Glomerular visceral epithelial cell (primary cell): Measurements from ENCODE around the gene PKN1.

Experiments
- DNase-seq: peaks from one replicate; pipeline ENCODE4 v3.0.0-alpha.2; 2016; ENCODE audit errors: extremely low spot score

Gene PKN1

DNA sequence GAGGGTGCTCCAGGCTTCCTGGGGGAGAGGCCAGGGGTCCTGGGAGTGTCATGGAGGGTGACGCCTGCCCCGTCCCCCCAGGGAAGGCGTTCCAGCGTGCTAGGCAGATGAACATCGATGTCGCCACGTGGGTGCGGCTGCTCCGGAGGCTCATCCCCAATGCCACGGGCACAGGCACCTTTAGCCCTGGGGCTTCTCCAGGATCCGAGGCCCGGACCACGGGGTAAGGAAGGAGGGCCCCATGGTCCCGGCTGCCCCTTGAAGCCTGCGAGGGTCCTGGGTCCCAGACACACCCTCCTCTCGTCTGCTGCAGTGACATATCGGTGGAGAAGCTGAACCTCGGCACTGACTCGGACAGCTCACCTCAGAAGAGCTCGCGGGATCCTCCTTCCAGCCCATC is 30.6 kb downstream of the PKN1 start:
- DNase-seq, result no peak

DNA sequence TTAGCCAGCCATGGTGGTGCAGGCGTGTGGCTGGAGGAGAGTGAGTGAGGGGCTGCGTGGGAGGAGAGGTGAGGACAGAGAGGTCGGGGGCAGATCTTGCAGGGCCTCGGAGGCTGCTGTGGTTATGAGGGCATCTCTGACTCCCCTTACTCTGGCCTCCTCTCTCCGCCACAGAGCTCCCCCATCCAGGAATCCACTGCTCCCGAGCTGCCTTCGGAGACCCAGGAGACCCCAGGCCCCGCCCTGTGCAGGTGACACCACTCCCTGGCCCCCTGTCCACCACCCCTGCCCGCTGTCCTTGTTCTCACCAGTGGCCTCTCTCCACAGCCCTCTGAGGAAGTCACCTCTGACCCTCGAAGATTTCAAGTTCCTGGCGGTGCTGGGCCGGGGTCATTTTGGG is 34.3 kb downstream of the PKN1 start:
- no peak for DNase-seq

DNA sequence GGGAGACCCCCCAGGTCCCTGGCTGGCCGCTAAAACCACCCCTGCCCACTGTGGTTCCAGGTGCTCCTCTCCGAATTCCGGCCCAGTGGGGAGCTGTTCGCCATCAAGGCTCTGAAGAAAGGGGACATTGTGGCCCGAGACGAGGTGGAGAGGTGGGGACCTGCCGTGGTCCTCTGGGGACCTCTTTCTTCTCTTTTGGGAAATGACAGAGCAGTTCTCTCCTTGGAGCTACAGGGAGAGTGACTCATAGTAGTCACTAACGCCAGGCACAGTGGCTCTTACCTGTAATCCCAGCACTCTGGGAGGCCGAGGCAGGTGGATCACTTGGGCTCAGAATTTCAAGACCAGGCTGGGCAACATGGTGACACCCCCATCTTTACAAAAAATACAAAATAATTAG is 34.7 kb downstream of the PKN1 start:
- no peak for DNase-seq

DNA sequence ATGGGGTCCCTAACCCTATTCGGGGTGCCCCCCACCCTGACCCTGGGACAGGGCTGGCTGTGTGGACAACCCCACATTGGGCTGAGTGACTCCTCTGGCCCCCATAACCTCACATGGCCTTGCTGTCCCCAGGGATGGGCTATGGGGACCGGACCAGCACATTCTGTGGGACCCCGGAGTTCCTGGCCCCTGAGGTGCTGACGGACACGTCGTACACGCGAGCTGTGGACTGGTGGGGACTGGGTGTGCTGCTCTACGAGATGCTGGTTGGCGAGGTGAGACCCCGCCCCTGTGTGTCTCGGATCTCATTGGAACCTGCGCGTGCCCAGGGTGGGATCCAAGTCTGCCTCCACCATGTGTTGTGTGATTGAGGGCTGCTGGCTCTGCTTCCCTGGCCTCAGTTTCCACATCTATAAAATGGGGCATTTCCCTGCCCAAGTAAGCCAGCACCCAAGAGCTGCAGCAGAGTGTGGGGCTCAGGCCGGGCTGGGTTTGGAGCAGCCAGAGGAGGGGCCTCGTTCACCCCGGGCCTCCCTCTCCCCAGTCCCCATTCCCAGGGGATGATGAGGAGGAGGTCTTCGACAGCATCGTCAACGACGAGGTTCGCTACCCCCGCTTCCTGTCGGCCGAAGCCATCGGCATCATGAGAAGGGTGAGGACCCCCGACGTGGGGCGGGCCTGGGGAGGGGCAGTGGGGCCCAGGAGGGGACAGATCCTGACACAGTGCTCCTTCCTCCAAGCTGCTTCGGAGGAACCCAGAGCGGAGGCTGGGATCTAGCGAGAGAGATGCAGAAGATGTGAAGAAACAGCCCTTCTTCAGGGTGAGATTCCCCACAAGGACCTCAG is 37.1 kb downstream of the PKN1 start:
- DNase-seq, result no peak

DNA sequence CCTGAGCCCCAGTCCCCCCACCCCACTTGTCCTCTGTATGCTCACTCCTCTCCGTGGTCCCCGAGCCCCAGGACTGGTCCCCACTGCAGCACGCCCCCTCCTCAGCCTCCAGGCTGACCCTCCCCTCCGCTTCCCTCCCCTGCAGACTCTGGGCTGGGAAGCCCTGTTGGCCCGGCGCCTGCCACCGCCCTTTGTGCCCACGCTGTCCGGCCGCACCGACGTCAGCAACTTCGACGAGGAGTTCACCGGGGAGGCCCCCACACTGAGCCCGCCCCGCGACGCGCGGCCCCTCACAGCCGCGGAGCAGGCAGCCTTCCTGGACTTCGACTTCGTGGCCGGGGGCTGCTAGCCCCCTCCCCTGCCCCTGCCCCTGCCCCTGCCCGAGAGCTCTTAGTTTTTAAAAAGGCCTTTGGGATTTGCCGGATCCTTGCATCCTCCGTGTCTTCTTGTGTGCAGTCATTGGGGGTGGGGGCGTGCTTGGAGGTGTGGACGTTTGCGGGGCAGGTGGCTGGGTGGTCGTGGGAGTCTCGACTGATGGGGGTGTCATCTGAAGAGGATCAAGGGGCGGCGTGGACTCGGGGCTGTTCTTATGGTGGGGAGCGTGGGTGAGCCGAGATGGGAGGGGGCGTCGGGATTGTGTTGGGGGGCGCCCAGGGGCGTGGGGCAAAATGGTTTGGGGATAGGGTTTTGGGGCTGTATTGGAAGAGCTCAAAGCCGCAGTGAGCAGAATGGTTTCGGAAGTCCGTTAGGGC is 38.5 kb downstream of the PKN1 start:
- no peak for DNase-seq

DNA sequence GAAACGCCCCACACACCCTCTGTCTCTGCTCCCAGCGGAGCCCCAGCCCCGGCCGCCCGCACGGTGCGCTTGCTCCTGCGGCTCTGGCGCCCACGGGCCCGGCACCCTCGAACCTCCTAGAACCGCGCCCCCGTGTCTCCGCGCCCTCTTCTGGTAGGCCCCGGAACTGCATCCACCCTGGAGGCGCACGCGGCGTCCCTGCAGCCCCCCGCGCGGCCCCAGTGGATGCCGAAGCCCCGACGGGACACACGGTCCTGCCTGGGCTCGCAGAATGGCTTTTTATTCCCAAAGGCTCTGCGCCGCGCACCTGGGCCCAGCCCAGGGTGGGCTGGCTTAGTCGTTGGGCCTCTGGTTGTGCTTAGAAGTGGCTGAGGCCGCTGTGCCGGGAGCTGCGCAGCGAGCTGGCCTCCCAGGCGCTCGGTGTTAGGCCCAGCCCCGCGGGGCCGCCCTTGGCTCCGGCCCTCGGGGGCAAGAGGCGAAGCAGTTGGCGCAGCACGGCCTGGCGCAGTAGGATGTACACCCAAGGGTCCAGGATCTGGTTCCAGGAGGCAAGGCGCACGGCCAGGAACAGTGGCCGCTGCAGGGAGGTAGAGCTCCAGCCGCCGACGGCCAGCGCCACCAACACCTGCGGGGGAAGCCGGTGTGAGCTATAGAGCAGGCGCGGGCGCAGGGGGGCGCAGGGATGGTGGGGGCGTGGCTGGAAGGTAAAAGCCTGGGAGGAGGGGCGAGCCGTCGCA is 39.3 kb downstream of the PKN1 start:
- peak; percentile 57 for DNase-seq

DNA sequence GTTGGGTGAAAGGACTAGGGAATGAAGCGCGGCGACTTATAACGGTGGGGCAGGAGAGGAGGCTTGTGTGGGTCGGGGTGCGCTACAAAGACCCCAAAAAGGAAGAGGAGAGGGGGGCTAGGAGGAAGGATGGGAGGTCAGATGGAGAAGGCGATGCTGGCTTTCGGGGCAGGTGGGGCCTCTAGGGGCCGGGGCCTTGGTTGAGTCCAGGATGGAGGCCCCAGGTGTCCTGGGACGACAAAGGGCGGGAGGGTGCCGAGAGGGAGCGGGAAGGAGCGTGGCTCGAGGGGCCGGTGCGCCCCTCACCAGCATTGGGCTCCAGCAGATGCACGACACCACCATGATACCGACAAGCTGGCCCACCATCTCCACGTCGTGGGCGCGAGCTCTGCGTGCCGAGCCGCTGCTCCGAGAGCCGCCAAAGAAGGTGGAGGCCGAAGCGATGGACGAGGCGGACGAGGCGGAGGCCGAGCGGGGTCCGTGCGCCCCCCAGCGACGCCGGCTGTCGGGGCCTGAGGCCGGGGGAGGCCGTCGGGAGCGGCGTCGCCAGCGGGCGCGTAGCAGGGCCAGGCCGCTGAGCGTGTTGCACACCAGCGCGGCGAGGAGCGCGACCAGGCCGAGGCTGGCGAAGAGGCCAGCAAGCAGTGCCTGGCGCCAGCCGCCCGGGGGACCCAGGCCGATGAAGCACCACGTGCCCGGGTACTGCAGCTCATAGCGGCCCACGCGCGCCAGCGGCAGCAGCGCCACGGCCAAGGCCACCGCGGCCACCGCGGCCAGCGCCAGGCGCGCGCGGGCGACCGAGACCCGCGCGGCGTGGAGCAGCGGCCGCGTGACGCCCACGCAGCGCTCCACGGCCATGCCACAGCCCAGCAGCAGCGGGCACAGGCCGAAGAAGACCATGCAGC is 40.2 kb downstream of the PKN1 start:
- no peak for DNase-seq

DNA sequence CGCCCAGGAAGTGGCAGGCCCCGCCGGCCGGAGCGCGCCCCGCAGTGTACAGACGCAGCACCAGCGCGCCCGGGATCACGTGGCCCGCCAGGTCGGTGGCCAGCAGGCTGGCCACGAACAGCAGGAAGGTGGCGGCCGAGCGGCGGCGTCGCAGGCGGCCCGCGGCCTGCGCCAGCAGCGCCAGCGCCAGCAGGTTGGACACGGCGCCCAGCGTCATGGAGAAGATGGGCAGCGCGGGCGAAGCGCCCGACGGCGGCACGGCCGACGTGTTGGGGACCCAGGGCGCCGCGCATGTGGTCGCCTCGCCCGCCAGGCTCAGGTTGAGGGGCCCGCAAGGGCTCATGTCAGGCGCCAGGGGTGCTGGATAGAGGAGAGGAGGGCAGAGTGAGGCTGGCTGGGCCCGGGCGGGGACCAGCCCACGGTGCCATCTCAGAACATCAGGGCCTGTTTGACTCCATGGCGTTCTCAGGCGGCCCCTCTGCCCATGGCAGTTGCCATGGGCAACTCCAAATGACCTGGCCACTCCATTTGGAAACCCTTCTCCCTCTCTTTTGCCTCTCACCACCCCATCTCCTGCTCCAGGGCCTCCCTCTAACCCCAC is 41.0 kb downstream of the PKN1 start:
- no peak for DNase-seq

DNA sequence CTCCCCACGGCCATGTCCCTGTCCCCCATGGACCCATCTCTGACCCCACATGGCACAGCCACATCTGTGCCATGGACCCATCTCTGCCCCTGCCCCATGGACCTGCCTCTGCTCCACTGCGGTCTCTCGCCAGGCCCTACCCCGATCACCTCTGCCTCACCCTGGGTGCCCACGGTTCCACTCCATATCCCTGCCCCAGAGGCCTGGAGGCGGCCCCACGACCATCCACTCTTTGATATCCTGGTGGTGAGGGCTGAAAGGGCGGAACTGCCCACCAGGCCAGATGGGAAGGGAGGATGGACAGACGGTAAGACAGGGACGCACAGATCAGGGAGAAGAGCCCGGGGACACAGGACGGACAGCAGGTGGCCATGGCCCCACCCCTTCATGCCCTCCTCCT is 41.7 kb downstream of the PKN1 start:
- DNase-seq, result no peak

DNA sequence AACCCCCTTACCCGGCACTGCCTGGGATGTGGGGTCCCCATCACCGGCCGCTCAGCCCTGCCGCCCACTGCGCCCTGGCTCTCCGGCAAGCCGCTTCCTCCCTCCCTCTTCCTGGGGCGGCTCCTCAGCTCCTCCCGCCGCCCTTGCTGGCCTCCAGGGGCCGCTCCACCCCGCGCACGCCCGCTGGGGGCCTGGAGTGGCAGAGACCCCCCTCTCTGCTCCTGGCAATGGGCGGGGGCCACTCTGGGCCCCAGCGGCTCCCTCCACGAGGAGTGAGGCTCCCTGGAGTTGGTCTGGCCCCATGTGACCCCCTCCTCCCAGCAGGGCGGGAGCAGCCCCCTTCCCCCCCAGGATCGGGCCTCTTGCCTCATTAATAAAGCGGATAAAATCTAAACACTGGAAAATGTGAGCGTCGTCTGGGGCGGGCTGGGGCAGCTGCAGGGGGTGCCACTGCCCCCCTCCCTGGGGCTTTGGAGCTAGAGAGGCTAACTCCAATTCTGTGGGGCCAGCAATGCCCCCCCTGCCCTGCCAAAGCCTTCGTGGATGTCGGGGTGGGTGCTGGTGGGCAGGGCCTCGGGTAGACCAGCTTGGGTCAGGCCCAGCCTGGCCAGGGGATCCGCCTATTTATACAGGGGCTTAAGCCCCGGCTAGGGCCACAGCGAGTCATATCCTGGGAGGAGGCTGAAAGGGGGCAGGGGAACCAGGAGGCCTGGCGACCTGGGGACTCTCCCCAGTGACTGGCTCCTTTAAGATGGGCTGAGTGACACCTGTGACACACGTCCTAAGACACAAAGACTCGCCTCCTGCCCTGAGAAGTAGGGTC is 42.4 kb downstream of the PKN1 start, which contains the start of gene PTGER1:
TSS of gene PTGER1 (minus strand) at position 104 of the 823 bp plus-strand sequence. CDS start 1,034 bp downstream, outside the sequence.
- peak; percentile 40 for DNase-seq

DNA sequence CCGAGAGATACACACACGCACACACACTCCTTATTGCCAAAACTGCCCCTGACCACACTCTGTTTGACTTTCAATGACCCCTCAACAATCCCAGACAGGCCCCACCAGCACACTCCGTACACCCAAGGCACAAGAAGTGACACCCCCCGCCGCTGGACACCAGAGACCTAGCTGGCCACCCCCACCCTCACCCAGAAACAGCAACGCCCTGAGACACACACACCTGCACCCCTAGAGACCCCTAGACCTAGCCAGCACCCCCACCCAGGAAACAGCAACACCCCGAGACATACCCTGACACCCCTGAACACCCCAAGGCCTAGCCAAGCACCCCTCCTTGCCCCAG is 43.2 kb downstream of the PKN1 start:
- no peak for DNase-seq

DNA sequence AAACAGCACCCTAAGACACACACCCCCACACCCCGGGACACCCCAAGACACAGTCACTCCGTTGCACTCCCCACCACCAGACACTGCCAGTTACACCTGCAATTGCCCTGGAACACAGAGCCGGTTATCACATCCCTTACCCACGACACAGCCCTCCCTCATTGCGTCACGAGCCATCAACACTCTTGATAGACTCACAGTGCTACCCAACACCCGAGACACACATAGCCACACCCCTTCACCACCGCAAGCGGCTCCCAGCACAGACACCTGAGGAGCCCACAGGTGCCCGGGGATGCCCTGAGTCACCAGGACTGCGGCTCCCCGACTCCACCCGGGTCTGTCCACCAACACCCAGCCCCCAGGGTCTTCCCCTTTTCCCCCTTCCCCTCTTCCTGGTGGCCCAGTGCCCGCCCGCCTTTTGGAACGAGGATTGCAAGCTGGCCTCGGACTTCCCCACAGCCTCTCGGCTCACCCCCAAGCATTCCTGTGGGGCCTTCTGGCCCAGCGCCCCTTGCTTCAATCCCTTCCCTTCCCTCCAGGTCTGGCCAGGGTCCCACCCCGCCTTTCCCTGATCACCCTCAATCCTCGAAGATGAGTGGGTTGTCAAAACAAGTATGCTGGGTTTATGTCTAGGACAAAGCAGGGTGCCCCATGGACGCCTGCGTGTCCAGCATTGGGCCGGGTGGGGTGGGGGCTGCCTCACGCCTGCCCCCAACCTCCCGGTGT is 43.7 kb downstream of the PKN1 start:
- DNase-seq, result peak; percentile 87

DNA sequence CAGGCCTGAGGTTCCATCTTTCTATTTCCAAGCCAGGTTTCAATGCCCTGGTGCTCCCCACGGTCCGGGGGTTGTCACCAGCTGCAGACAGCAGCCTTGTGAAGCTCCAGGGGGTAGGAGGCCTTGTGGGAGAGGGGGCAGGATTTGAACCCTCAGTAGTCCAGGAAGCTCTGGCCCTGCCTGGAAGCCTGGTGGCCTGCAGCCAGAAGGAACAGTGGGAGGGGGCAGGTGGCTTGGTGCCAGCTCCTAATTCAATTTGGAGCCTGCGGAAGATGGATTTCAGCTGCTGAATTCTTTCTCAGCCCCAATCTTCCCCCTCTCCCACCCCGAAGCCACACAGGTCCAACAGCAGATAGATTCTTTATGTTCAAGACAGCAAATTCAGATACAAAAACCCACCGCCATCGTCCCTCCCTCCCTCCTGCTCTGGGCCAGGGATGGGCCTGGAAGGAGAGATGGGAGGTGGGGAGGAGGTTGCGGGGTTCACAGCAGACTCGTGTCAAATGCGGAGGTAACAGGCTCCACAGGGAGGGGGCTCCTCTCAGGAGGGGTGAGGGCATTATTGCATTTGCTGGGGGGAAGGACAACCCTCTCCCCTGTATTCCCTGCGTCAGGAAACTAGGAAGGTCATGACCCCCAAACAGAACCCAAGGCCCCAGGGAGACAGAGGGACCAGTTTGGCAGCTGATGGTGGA is 44.5 kb downstream of the PKN1 start:
- DNase-seq, result peak; percentile 34

DNA sequence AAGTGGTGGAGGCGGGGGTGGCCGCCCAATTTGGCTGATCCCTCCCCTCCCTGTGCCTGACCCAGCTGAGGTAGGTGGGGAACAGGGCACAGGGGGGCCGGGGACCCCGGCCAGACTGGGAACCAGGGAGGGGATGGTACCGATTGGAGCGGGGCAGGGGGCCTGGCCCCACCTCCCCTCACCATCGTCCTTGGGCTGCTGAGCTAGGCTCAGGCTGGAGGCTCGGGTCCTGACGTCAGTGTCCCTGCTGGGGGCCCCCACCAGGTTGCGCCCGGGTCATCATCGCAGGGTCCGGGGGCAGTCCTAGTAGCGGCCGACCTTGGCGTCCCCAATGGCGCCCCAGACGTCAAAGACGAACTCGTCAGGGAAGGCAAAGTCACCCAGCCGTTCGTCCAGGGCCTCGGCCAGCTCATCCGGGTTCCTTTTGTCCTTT is 45.0 kb downstream of the PKN1 start:
- no peak for DNase-seq

DNA sequence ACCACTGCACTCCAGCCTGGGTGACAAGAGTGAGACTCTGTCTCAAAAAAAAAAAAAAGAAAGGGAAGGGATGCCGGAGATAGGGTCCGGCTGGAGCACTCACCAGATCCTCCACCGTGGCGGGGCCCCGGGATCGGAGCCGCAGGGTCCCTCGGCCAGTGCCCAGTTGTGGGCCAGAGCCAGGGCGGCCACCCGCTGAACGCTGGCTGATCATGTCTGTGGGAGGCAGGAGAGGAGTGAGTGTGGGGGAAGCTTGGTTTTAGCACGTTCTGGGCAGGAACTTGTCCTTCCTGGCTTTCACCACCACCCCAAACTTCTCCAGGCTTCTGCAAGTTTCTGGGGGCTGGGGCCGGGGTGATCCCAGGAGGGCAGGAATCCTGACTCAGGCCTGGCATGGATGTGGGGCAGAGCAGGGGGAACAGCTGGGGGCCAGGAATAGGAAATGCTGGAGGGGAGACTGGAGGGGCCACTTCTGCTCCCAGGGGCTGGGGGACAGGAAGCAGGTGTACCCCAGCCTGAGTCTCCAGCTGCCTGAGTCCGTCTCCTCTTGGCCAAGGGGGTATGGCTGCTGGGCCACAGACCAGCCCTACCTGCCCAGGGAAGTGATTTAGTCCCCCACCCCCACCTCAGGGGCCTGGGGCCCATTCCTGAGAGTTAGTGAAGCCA is 46.3 kb downstream of the PKN1 start:
- no peak for DNase-seq

DNA sequence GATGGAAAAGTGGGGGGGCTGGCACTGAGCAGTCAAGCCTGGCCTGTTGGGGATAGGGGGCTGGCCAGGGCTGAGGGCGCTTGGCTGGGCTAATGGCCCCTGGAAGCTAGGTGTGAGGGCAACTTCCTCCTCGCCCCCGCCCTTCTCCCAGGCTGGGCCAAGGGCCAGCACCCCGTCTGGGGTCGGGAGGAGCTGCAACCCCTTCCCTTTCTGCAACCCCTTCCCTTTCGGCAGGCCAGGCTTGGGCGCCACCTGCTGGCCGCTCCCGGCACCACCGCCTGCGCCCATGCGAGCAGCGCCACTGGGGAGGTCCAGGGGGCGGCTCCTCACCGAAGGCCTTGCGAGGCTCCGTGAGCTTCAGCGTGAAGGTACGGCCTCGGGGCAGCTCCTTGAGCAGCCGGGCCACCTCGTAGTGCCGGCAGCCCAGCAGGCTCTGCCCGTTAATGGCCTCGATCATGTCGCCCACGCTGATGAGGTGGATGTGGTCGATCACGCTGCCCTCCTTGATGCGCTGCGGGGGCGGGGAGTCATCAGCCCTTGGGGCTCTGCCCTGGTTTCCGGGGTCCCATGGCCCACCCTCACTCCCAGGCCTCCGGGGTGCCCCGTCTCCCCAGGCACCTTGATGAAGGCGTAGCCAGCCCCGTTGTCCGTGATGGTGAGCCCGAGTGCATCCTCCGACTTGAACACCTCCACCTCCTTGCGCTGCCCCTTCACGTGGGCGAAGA is 47.0 kb downstream of the PKN1 start:
- peak; percentile 36 for DNase-seq

DNA sequence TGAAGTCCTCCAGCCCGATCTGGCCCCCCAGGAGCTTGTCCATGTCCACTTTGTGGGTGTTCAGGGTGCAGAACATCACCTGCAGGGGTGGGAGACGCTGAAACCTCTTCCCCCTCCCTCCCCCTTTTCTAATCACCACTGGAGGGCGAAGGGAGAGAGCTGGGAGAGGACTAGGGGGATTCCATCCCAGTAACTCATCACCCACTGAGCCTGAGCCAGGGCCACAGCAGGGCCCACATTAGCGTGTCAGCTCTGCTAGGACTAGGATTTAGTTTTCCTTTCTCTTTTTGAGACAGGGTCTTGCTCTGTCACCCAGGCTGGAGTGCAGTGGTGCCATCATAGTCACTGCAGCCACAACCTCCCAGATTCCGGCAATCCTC is 47.6 kb downstream of the PKN1 start:
- peak; percentile 47 for DNase-seq
